Raji (cell line): ENCODE data around the gene FUNDC1.

Source experiments
- POLR2A ChIP-seq: IDR thresholded peaks from 2 replicates; pipeline ENCODE4 v1.6.1; 2011; ENCODE audit warnings: low read depth, low read length, control low read depth; ENCODE audit not compliant: insufficient read depth

The FUNDC1 gene

DNA sequence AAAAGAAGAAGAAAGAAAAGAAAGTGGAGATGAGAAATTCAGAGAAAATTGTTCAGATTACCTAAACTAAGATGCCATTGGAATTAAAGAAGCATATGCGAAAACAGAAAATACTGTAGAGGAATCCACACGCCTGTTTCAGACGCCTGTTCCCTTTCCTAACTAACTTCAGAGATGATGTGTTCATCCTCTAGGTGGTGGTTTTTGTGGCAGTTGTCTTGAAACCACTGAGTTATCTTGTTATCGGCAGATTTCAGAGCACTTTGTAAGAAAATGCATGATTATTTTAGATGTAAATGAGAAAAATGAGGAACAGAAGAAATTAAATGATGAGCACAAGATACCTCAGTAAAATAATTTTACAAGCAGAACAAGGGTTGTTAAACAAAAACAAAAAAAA, 48.3 kb downstream of the FUNDC1 start:
- no peak for TF ChIP-seq POLR2A

DNA sequence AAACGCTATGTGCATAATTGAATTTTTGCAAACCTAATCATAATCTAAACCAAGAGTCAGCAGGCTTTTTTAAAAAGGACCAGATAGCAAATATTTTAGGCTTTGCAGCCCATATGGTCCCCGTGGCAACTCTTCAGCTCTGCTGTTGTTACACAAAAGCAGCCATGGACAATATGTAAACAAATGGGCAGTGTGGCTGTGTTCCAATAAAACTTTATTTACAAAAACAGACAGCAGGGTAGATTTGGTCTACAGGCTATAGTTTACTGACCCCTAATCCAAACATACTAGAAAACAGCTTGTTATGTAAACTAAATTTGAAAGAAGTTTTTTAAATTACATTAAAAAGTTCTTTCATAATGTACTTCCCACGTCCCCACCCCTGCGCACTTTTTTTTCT, 53.1 kb downstream of the FUNDC1 start:
- TF ChIP-seq POLR2A = no peak

DNA sequence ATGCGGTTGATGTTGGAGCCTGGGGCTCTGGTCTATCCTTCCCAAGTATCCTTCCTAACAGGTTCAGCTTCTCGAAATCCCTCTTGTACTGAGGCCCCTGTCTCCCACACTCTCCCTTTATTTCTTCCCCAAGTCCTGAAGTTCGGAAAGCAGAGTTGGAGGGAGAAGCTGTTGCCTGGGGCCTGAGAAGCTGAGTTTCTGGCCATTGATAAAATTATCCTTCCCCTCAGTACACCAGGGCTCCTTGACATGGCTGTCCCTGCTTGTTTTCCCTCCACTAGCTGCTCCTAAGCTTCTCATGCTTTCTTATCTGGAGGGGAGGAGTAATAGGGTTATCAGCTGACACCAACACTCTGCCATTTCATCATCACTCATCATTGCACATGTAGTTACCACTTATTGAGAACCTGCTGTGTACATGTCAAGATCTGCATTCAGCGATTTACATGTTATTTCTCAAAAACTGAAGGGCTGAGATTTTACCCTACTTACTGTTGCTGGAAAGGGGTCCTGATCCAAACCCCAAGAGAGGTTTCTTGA, 58.0 kb downstream of the FUNDC1 start:
- TF ChIP-seq POLR2A = no peak

DNA sequence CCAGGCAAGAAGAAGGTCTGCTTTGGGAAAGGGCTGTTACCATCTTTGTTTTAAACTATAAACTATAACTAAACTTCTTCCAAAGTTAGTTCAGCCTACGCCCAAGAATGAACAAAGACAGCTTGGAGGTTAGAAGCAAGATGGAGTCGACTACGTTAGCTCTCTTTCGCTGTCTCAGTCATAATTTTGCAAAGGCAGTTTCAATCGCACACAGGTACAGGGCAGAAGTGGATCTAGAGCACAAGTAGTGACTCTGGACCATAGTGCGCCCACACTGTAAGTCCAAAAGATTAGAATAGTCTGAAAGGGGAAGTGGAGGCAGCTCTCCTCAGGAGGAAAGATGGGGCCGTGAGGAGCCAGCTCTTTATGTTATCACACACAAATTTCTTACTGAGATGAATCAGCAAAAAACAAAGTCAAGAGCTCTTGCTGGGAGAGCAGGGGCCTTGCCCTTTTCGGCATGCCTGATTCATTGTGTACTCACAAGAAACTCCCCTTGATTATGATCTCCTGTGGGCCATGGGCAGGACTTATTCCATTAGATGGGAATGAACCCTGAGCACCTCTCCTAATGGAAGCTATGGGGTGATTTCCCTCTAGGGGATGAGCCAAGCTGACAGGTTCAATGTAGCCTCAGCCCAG, 58.6 kb downstream of the FUNDC1 start:
- no peak for TF ChIP-seq POLR2A

DNA sequence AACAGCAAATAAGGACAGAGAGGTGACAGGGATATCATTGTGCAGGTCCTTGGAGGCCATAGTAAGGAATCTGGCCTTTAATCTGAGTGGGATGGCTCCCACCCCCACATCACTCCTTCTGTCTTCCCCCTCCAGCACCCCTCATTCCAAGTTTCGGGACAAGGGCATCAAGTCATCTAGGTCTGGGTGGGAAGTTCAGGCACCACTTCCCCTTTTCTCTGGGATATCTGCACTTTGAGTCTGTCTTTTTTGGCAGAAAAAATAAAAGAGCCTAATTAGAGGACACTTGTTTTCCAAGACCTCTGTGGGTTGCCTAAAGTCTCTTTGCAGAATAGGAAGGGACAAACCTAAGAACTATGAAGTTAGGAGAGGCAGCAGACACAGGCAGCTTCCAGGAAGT, 60.1 kb downstream of the FUNDC1 start:
- no peak for TF ChIP-seq POLR2A

DNA sequence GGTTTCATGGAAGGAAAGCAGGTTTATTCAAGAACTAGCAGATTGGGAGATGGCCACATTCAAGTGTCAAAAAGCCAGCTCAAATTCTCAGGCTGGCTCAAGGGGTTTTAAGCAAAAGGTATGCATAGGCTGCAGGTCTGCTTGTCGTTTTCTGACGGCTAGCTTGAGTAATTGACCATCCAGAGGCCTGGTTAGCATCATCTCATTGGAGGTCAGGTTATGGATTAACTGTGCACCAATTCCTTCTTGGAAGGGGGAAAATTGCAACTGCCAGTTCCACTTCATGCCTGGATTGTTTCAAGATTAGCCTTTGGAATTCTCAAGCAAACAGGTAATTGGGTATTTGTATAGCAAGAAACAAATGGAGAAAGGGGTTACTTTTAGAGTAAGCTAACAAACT, 62.1 kb downstream of the FUNDC1 start:
- no peak for TF ChIP-seq POLR2A

DNA sequence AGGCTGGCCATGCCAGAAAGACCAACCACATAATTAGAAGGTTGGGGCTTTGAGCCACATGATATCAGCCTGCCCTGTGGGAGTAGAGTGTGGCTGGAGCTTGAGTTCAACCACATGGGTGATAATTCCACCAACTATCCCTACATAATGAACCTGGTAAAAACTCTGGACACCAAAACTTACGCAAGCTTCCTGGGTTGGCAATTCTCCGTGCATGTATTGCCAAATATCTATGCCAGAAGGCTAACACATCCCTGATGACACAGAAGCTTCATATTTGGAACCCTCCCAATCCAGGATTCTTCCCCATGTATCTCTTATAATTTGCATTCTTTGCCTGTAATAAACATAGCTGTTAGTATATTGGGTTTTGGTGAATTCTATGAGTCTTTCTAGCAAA, 68.2 kb downstream of the FUNDC1 start:
- no peak for TF ChIP-seq POLR2A
